ENCODE results near the gene DCAF11.

DNA sequence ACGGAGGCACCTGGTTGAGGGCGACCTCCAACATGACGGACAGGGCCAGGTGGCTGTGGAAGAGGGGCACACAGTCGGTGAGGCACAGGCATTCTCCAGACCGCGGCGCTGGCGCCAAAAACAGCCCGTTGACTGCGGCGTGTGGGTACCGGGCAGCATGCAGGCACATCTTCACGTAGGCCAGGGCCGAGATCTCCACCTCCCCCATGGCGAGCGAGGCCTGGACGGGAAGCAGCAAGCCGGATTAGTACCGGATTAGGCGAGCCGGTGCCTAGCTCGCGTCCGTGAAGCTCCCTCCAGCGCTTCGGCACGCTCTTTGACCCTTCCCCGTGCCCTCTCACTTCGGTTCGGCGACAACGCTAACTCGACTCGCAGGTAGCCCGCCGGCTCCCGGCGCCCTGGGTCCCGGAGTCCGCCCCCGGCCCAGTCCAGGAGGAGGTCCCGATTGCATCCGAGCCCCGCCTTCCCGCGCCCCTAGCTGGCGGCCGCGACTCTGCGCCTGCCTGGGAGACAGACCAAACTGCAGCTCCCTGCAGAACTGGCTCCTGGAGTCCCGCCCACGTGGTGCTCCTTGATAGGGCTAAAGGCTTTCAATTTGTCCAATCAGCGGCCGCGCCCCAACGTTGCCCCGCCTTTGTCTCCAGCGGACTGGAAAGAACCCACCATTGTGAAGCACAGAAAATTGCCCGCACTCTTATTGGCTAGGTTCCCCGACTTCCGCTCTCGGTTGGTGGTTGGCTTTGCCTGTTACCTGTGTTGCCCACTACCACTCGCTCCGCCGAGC, 26.7 kb downstream of the DCAF11 start, which contains the start of gene EMC9:
- TF ChIP-seq TCF12 (IDR thresholded peaks at IDR 0.05) (no peak), TCF12 (CRISPR knock-in tag; IDR thresholded peaks at IDR 0.05) (peak; percentile 78), EZH2 (conservative IDR thresholded peaks at IDR 0.05; ENCODE audit: low read depth, low read length) (no peak), FOSL1 (CRISPR knock-in tag; IDR thresholded peaks at IDR 0.05; ENCODE audit: borderline replicate concordance) (no peak), ZNF577 (CRISPR knock-in tag; IDR thresholded peaks at IDR 0.05; ENCODE audit: borderline replicate concordance, low read depth) (peak; percentile 97; the same call in 1 of the 2 replicates), POLR2AphosphoS5 (IDR thresholded peaks at IDR 0.05; ENCODE audit: low read depth, low read length) (peak; percentile 94), ESRRA (CRISPR knock-in tag; IDR thresholded peaks at IDR 0.05; ENCODE audit: low read depth) (peak; percentile 75; the same call in 1 of the 2 replicates)
- TF ChIP-seq, protein P1, sequence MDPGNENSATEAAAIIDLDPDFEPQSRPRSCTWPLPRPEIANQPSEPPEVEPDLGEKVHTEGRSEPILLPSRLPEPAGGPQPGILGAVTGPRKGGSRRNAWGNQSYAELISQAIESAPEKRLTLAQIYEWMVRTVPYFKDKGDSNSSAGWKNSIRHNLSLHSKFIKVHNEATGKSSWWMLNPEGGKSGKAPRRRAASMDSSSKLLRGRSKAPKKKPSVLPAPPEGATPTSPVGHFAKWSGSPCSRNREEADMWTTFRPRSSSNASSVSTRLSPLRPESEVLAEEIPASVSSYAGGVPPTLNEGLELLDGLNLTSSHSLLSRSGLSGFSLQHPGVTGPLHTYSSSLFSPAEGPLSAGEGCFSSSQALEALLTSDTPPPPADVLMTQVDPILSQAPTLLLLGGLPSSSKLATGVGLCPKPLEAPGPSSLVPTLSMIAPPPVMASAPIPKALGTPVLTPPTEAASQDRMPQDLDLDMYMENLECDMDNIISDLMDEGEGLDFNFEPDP (CRISPR knock-in tag; conservative IDR thresholded peaks at IDR 0.05) = no peak
- TF ChIP-seq, protein P2, sequence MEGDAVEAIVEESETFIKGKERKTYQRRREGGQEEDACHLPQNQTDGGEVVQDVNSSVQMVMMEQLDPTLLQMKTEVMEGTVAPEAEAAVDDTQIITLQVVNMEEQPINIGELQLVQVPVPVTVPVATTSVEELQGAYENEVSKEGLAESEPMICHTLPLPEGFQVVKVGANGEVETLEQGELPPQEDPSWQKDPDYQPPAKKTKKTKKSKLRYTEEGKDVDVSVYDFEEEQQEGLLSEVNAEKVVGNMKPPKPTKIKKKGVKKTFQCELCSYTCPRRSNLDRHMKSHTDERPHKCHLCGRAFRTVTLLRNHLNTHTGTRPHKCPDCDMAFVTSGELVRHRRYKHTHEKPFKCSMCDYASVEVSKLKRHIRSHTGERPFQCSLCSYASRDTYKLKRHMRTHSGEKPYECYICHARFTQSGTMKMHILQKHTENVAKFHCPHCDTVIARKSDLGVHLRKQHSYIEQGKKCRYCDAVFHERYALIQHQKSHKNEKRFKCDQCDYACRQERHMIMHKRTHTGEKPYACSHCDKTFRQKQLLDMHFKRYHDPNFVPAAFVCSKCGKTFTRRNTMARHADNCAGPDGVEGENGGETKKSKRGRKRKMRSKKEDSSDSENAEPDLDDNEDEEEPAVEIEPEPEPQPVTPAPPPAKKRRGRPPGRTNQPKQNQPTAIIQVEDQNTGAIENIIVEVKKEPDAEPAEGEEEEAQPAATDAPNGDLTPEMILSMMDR (CRISPR knock-in tag; IDR thresholded peaks at IDR 0.05) = peak; percentile 53
